Measurements from ENCODE around the gene PAX6.

PAX6 gene

GRCh38 chr11:31810779-31811647 lies at the start of gene PAX6:
Gene PAX6, minus strand, starts transcription at chr11:31811322. Its CDS starts 4,911 bp downstream, at chr11:31806411.
- peak in 51 of 56 donors; percentile 25 to 90 (median 58) for DNase-seq

GRCh38 chr11:31860391-31860790 lies 49.3 kb upstream of the PAX6 start:
- no peak for DNase-seq

DNA sequence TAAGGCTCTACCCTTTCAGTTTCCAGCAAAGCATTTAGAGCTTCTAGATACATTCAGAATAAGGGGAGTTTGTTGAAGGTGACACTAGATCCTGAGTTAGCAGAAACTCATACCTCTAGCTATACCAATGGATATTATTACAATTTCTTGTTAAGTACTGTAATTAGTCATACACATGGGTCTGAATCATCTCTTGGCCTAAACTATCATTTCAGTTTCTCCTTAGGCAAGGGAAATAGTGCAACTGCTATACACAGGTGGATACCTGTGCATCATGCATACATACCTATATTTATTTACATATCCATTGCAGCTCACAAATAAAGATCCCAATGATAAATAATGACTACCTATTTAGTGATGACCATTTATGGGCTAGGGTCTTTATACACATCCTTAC lies 45.1 kb upstream of the PAX6 start:
- no peak for DNase-seq

- DNase-seq: no peak
Observed at GRCh38 chr11:31855466-31855865, 44.3 kb upstream of the PAX6 start.

GRCh38 chr11:31850365-31850764 lies 39.2 kb upstream of the PAX6 start:
- no peak for DNase-seq

DNA sequence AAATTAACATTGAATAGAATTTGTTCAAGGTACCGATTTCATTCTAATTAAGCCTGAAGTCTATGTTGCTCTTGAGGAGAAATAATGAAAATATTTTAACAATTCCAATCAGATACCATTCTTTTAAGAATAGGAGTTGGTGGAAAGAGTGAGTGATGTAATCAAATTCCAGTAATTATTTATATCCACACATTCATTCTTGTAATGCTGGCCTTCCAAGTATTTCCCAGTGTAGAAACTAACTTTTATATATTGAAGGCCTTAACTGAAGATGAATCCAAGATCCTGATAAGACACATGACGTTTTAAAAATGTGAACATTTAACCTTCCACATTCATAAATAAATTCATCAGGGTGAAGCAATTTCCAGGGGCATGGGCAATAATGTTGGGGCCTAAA lies 36.6 kb upstream of the PAX6 start:
- no peak for DNase-seq

- no peak for DNase-seq
Observed at GRCh38 chr11:31845331-31845730, 34.2 kb upstream of the PAX6 start.

DNA sequence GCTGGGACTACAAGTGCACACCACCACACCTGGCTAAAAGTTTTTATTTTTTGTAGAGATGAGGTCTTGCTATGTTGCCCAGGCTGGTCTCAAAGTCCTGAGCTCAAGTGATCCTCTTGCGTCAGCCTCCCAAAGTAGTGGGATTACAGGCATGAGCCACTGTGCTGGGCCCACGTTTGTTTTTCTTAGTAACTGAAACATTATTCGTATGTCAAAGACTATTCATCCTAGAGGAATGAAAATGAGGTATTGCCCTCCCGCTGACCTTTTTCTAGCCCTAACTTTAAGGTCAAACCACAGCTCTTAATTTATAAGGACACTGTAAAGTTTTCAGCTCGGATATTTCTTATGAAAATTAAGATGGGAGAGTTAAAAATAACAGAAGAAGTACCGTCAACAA lies 33.2 kb upstream of the PAX6 start:
- no peak for DNase-seq

DNA sequence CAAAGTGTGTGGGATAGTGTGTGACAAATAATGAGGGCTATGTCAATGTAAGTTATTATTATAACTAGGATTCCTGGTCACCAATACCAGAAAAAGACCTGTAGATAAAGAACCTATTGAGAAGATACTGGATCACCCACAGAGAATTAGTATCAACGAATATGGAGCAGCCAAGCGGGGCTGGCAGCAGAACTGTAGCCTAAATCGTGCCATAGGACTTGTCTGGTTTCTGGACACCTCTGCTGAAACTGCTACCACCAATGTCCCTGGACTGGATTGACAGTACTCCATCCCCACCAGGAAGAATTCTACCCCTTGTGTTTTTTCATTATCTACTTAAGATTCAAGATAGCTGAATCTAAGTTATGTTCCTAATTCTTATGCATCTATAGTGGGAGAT lies 30.3 kb upstream of the PAX6 start:
- DNase-seq: no peak

DNA sequence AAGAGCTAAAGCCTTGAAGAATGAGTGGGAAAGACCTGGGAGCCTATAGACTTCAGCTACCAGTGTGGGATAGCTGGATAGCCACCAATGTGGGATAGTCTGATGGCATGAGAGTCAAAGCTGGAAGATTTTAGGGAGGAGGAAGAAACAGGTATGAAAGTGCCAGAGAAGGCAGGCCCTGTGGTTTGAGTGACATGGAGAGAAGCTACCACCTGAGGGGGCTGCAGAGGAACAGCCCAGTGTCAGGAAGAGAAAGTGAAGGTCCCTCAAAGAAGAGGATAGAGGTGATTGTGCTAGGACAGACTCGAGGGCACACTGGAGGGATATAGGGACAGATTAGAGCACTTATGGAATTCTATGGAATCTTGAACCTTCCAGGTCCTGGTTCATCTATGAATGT lies 23.1 kb upstream of the PAX6 start:
- no peak for DNase-seq

DNA sequence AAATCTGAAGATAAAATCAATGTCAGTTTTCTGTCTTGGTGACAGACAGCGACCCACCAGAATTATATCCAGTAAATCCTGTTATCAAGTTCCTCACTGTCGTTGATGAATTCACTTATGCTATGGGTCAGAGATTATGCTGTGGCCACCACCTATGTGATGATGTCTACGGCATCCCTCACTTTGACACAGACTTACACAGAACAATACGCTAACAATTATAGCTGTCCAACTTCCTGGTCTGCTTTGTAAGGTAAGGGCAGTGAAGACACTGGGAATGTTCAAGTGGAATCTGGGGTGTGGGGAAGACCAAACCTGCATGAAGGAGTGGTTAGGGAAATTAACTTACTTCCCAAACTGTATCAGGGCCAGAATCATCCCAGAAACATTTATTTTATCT lies 19.3 kb upstream of the PAX6 start:
- no peak for DNase-seq

DNA sequence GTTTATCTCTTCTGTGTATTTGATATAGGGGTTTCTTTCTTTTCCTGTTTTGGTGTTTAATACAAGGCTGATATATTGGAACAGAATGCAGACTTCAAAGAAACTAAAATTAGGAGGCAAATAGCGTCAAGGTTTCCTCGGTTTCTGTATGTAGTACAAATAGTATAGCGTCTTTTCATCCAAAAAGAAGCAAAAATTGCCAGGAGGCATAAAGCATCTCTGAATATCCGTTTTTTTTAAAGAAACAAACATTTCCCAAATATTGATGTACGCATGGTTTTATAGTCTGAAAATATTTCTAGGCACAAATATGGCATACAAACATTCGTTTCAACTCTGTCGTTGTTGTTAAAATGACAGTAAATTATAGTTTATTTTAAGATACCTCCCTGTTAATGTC lies 17.1 kb upstream of the PAX6 start:
- DNase-seq: no peak

DNA sequence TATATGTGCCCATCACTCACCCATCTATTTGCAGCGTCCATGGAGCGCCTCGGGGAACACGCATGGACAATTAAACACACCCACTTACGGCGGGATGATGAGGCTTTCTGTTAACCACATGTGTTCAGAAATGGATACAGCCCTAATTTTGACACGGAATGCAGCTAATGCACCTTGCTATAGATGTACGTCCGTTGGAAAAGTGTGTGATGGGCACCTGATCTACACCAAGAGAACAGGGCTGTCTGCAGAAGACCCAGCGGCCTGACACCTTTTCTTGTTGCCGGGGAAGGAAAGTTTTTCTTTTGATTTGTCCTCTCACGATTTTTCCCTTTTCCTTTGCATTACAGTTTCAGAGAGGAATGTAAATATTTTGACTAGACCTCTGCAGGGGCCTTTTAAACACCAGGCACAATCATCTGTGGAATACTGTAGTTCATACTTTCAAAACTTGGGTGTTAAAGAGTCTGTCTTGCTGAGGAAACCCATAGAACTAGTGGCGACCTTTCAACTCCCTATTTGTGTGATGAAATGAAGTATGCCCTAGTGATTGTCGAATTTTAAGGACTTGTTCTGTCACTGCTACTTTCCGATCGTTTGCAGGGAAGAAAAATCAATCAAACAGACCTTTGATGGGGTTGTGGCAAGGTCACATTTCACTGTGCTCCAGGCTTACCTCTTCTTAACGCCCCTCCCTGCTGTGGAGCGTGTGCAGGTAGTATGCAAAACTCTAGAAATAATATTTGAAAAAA lies 16.5 kb upstream of the PAX6 start:
- no peak for DNase-seq

DNA sequence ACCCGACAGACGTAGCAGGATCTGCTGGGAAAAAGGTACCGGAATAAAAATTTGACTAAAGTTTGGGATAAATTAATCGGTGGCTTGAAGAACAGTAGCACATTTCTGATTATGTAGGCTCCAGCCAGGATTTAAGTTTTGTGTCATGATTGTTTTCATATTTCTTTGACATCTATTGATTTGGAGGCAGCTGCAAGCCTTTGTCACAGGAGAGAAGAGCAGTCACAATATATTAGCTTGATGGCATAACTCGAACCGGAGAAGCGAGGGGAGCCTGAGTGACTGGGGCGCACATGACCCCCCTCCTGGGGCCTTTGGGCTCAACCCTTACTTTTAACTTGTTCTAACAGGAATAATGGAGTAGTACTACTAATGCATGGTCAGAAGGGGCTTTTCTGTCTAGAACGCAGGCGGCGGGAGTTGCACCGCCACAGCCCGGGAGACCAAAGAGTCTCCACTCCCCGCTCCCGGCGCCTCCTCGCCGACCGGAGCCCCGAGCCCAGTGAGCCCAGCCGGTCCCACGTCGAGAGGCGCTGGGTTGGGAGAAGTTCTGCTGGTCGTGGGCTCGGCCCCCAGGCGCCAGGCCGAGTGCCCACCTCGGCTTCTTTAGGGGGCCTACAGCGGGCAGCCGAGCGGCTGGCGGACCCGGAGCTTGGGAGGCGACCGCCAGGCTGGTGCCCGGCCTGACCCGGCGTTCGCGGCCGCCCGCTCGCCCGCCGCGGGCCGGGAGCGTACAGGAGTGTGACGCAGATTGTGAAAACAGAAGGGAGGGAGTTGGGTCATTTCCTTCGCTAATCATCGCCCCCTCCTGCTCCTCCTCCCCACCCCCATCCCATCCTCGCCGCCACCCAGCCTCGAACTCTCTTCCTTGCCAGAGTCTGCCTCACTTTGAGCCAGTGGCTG lies 15.7 kb upstream of the PAX6 start:
- no peak for DNase-seq

DNA sequence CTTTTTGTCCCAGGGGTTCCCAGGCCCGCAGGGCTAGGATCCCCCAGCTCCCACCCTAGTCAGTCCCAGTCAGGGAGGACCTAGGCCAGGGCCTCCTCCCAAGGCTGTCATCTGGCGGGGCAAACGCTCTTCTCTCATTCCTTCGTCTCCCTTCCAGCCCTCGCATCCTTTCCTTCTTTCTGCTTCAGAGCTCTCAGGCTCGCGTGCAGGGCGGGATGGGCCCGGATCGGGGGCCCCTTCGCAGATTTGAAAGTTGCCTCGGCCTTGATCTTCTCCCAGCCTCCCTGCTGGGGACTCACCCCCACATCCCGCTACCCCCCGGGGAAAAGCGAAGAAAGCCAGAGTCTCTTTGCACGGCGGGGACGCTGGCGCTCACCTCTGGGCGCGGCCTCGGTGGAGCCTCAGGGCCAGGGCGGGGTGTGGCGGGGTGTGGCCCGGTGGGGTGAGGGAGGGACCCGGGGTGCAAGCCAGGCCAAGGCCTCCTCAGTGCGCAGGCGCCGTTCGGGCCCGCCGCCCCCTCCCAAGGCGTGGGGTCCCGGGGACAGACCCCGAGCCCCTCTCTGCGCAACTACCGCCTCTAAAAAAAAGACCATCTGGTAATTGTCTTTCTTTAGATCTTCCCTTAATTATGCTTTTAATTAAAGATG lies 14.8 kb upstream of the PAX6 start:
- no peak for DNase-seq

GRCh38 chr11:31824879-31825837 lies 14.0 kb upstream of the PAX6 start:
- no peak for DNase-seq

- DNase-seq: no peak
Observed at GRCh38 chr11:31824332-31824878, 13.3 kb upstream of the PAX6 start.

GRCh38 chr11:31823644-31824331 lies 12.7 kb upstream of the PAX6 start:
- no peak for DNase-seq

Data from nucleus accumbens (tissue), 56 donors.